GM11168 (cell line): Measurements from ENCODE around the gene LIPA.
"Not testable (repeated sequence)": the region's sequence is repeated elsewhere in the genome, so short reads cannot be mapped to it uniquely, and the experiment has no call there.

Experiments
- in situ Hi-C: fragments of 300-500 bp; cut with MboI; formaldehyde crosslinking; loops from one replicate; pipeline ENCODE4 v1.12.0; 2022; ENCODE audit warnings: low sequenced_read_pairs; ENCODE audit not compliant: unreplicated experiment

LIPA gene

GRCh38 chr10:89251409-89252224, at the start of gene LIPA:
Gene LIPA, minus strand, starts transcription at chr10:89251775. Its CDS starts 4,127 bp downstream, at chr10:89247648.
- in situ Hi-C loops: loop anchor here (10.0 kb wide), 2 partner anchors 123 to 323 kb away; partner anchors contain the start of gene IFIT1B

DNA sequence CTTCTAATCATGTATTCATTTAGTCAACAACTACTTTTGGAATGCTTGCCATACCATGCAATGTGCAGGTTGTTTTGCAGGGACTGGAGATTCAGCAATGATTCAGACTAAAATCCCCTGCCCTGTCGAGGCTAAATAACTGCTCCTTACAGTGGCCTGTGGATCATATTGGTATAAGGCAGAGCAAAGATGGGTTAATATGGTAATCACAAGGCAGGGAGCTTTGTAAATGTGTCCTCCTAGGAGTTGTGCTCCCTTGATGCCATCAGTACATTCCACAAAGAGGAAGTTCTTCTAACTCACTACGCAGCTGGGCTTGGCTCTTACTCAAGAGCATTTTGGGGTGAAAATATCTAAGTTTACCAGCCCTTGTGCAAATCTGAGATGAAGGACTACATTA, 49.7 kb upstream of the LIPA start:
- in situ Hi-C loops: no loop called here

DNA sequence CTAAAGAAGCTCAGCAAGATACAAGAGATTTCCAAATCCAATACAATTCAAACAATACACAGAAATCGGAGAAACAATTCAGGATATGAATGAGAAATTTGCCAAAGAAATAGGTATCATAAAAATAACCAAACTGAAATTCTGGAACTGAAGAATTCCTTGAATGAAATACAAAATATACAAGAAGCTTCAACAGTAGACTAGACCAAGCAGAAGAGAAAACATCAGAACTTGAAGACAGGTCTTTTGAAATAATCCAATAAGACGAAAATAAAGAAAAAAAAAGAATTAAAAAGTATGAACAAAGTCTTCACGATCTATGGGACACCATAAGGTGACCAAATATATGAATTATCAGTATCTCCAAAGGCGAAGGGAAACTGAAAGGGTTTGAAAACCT, 47.5 kb upstream of the LIPA start:
- in situ Hi-C loops: no loop called here

GRCh38 chr10:89297791-89298190, 46.2 kb upstream of the LIPA start:
- in situ Hi-C loops: no loop called here

DNA sequence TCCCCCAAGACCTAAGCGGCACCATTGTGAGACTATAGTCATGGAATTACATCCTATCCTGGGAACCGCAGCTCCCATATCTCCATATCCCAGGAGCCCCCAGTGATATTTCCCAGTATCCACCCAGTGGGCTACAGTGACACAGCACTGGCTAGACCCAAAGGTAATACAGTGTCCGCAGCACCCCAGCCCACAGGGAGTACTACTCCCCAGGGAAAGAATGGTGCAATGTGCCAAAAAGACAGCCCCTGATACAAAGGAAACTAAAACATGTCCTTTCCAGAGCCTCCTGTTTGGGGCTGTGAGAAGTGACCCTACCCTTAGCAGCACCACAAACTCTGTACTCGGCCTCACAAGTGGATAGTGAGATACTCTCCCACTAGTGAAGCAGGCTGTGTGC, 45.8 kb upstream of the LIPA start:
- in situ Hi-C loops: no loop called here

DNA sequence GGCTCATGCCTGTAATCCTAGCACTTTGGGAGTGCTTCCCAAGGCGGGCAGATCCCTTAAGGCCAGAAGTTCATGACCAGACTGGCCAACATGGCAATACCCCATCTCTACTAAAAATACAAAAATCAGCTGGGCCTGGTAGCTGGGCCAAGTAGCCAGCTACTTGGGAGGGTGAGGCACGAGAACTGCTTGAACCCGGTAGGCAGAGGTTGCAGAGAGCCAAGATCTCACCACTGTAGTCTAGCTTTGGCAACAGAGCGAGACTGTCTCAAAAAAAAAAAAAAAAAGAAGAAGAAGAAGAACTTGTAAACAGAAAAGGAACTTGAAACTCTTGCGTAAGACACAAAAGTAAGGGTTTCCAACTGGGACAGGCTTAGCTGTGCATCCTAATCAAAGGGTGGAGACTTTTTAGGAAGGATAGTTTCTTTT, 44.7 kb upstream of the LIPA start:
- in situ Hi-C loops: no loop called here

GRCh38 chr10:89295597-89295996, 44.0 kb upstream of the LIPA start:
- in situ Hi-C loops: no loop called here

GRCh38 chr10:89294721-89295239, 43.2 kb upstream of the LIPA start:
- in situ Hi-C loops: no loop called here

DNA sequence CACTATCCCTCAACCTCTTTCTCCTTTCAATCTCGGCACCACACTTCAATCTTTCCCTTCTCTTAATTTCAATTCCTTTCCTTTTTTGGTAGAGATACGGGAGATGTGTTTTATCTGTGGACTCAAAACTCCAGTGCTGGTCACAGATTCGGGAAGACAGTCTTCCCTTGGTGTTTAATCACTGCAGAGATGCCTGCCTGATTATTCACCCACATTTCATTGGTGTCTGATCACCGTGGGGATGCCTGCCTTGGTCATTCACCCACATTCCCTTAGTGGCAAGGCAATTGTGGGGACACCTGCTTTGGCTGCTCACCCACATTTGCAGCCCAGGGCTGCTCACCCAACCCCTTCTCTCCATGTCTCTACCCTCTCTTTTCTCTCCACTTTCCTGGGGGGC, 33.7 kb upstream of the LIPA start:
- in situ Hi-C loops: not testable (repeated sequence)

- in situ Hi-C loops: not testable (repeated sequence)
These were observed 33.1 kb upstream of the LIPA start for GRCh38 chr10:89284711-89285110.

GRCh38 chr10:89283936-89284475, 32.4 kb upstream of the LIPA start:
- in situ Hi-C loops: no loop called here

DNA sequence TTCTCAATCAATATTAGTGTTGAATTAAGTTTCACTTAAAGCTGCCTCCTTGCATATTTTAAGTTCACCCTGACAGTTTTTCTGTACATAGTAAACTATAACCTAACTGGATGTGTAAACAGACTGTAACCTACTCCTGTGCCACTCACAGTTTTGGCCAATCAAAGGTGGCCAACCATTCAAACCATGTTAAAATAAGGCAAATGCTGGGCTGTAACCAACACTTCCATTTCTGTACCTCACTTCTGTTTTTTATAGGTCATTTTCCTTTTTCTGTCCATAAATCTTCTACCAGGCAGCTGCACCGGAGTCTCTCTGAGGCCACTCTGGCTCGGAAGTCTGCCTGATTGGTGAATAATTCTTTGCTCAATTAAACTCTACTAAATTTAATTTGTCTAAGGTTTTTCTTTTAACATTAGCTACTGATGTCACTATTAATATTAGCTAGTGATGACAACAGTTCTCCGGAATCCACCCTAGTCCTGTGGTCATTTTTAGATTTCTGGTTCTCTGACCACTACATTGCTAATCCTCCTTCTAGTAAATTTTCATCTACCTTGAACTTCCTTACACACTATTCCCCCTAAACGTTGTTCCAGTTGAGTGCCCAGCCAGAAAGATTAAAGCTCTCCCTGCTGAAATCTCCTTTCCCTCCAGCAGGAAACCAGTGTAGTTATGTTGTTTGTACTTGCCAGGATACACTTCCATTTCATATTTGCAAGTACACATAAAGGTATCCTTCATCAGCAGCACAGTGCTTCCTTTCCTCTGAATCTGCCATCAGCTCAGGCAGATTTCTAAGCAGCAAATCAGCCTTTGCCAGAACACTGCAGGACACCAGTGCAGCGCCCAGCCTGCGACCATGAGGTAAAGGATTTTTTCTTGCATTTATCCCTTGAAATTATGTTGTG, 31.7 kb upstream of the LIPA start:
- in situ Hi-C loops: no loop called here

- in situ Hi-C loops: no loop called here
These were observed 30.2 kb upstream of the LIPA start for GRCh38 chr10:89281606-89282395.

DNA sequence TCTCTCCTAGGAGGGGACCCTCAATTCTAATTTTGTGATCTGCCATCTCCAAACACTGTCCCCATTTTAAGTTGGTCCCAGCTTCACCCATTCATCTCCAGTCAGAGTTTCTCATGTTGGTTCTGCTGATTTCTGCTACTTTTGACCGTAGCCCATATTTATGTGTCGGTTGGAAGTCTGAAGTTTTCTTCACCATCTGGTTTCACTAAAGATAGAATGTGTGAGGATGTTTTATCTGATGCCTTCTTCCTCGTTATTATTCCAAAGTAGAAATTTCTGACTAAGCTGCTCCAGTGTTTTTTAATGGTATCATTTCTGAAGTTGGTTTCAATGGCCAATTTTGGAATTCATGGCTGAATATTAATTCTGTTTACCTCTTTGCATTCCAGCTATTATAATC, 28.9 kb upstream of the LIPA start:
- in situ Hi-C loops: no loop called here

GRCh38 chr10:89279421-89279869, 27.9 kb upstream of the LIPA start:
- in situ Hi-C loops: no loop called here

- in situ Hi-C loops: no loop called here
These were observed 27.4 kb upstream of the LIPA start for GRCh38 chr10:89278900-89279392.

DNA sequence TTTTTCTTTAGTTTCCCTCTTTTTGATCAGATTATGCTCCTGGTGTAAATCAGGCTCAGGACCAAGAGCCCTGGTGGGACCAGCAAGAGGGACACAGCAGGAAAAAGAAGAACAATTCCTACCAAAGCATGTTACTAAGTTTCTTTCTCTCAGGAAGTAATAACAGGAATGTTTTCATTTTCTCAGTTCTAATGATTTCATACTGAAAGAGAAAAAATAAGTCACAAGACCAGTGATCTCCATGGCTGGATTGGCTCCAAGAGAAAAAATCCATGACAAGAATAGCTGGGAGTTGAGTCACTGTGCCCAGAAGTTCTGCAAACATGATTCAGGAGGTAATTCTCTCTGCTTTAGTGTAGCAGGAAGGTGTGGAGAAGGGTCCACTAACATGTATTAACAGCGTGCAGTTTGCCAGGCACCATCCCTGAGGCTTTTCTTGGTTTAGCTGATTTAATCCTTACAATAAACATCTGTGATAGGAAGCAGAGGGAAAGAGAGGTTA, 26.5 kb upstream of the LIPA start:
- in situ Hi-C loops: no loop called here

DNA sequence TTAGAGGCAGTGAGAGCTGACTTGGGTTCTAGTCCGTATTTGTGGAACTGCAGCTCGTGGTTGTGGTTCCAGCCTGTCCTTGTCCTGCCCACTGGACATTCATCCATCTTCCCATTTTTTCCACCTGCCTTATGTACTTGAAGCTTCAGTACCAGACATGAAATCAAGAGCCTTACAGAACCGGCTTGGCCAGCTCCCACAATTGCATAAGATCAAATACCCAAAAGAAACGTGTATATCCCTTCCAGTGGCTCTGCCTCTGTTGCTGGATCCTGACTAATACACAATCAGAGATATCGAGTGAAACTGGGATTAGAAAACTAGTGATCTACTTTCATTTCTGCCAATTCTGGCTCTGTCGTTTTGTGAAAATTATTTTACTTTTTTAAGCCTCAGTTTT, 23.8 kb upstream of the LIPA start:
- in situ Hi-C loops: no loop called here

GRCh38 chr10:89274928-89275327, 23.4 kb upstream of the LIPA start:
- in situ Hi-C loops: no loop called here
